ENCODE results near the gene PSMA6. TPM values are rescaled to one million over a fixed set of nuclear protein-coding genes. Genes with fewer than 3 reads are reported as not detected.
"Not testable (repeated sequence)": the region's sequence is repeated elsewhere in the genome, so short reads cannot be mapped to it uniquely, and the experiment has no call there.

PSMA6 gene
- polyA plus RNA-seq, 2 donors: 92.3 to 156 TPM

- H3K36me3 ChIP-seq (ENCODE audit: control insufficient read depth in 2 of 2, insufficient read depth in 2 of 2, low read length in 1 of 2): no peaks in the 10 kb centered on the region
- H3K4me1 ChIP-seq (ENCODE audit: control insufficient read depth in 2 of 2, insufficient read depth in 2 of 2, low read length in 1 of 2): peaks cover 0 to 6% of the 10 kb centered on the region in 2 donors
- H3K27me3 ChIP-seq (ENCODE audit: control insufficient read depth in 1 of 2, insufficient read depth in 2 of 2, low read length in 2 of 2): no peaks in the 10 kb centered on the region
- WGBS, 2 donors: 41 to 48% methylated on average over 5 of the region's 5 CpGs
- no peak overlapping the region for H3K4me3 ChIP-seq (ENCODE audit: low read depth in 1 of 2, low read length in 2 of 2)
- no peaks in the 10 kb centered on the region for H3K9me3 ChIP-seq (ENCODE audit: control insufficient read depth in 2 of 2, insufficient read depth in 1 of 2, low read depth in 1 of 2, low read length in 1 of 2)
- H3K27ac ChIP-seq (ENCODE audit: low read depth in 2 of 2, low read length in 1 of 2): peak overlapping the region; percentile 63 to 91
Observed at GRCh38 chr14:35355981-35356841, 64.0 kb downstream of the PSMA6 start.

GRCh38 chr14:35359655-35360054 is 67.5 kb downstream of the PSMA6 start:
- H3K4me3 ChIP-seq (ENCODE audit: low read depth in 1 of 2, low read length in 2 of 2); H3K36me3 ChIP-seq (ENCODE audit: control insufficient read depth in 2 of 2, insufficient read depth in 2 of 2, low read length in 1 of 2); H3K27ac ChIP-seq (ENCODE audit: low read depth in 2 of 2, low read length in 1 of 2); H3K27me3 ChIP-seq (ENCODE audit: control insufficient read depth in 1 of 2, insufficient read depth in 2 of 2, low read length in 2 of 2); H3K4me1 ChIP-seq (ENCODE audit: control insufficient read depth in 2 of 2, insufficient read depth in 2 of 2, low read length in 1 of 2); H3K9me3 ChIP-seq (ENCODE audit: control insufficient read depth in 2 of 2, insufficient read depth in 1 of 2, low read depth in 1 of 2, low read length in 1 of 2): not testable (repeated sequence)
- WGBS, 2 donors: 76 to 90% methylated on average over 7 of the region's 7 CpGs

GRCh38 chr14:35361141-35361480 is 68.9 kb downstream of the PSMA6 start:
- WGBS, 2 donors: 85% methylated on average over 8 of the region's 8 CpGs
- H3K9me3 ChIP-seq (ENCODE audit: control insufficient read depth in 2 of 2, insufficient read depth in 1 of 2, low read depth in 1 of 2, low read length in 1 of 2): no peaks in the 10 kb centered on the region
- peaks cover 2 to 12% of the 10 kb centered on the region in 2 donors for H3K4me1 ChIP-seq (ENCODE audit: control insufficient read depth in 2 of 2, insufficient read depth in 2 of 2, low read length in 1 of 2)
- H3K27me3 ChIP-seq (ENCODE audit: control insufficient read depth in 1 of 2, insufficient read depth in 2 of 2, low read length in 2 of 2): no peaks in the 10 kb centered on the region
- no peak overlapping the region for H3K4me3 ChIP-seq (ENCODE audit: low read depth in 1 of 2, low read length in 2 of 2)
- no peaks in the 10 kb centered on the region for H3K36me3 ChIP-seq (ENCODE audit: control insufficient read depth in 2 of 2, insufficient read depth in 2 of 2, low read length in 1 of 2)
- peak overlapping the region in 1 of 2 donors; percentile 8 for H3K27ac ChIP-seq (ENCODE audit: low read depth in 2 of 2, low read length in 1 of 2)

GRCh38 chr14:35362450-35362849 is 70.3 kb downstream of the PSMA6 start:
- Histone ChIP-seq H3K4me3 (ENCODE audit: low read depth in 1 of 2, low read length in 2 of 2) (no peak overlapping the region), H3K9me3 (ENCODE audit: control insufficient read depth in 2 of 2, insufficient read depth in 1 of 2, low read depth in 1 of 2, low read length in 1 of 2) (no peaks in the 10 kb centered on the region), H3K36me3 (ENCODE audit: control insufficient read depth in 2 of 2, insufficient read depth in 2 of 2, low read length in 1 of 2) (no peaks in the 10 kb centered on the region), H3K4me1 (ENCODE audit: control insufficient read depth in 2 of 2, insufficient read depth in 2 of 2, low read length in 1 of 2) (peaks cover 2 to 15% of the 10 kb centered on the region in 2 donors), H3K27me3 (ENCODE audit: control insufficient read depth in 1 of 2, insufficient read depth in 2 of 2, low read length in 2 of 2) (no peaks in the 10 kb centered on the region), H3K27ac (ENCODE audit: low read depth in 2 of 2, low read length in 1 of 2) (peak overlapping the region in 1 of 2 donors; percentile 36)
- 34 to 48% methylated on average over 3 of the region's 3 CpGs for WGBS, 2 donors

- Histone ChIP-seq H3K9me3 (ENCODE audit: control insufficient read depth in 2 of 2, insufficient read depth in 1 of 2, low read depth in 1 of 2, low read length in 1 of 2) (no peaks in the 10 kb centered on the region), H3K36me3 (ENCODE audit: control insufficient read depth in 2 of 2, insufficient read depth in 2 of 2, low read length in 1 of 2) (no peaks in the 10 kb centered on the region), H3K4me1 (ENCODE audit: control insufficient read depth in 2 of 2, insufficient read depth in 2 of 2, low read length in 1 of 2) (peaks cover 4 to 15% of the 10 kb centered on the region in 2 donors), H3K27ac (ENCODE audit: low read depth in 2 of 2, low read length in 1 of 2) (no peak overlapping the region), H3K27me3 (ENCODE audit: control insufficient read depth in 1 of 2, insufficient read depth in 2 of 2, low read length in 2 of 2) (no peaks in the 10 kb centered on the region), H3K4me3 (ENCODE audit: low read depth in 1 of 2, low read length in 2 of 2) (no peak overlapping the region)
- WGBS, 2 donors: 81 to 86% methylated on average over 25 of the region's 25 CpGs
Observed at GRCh38 chr14:35362911-35363374, 70.8 kb downstream of the PSMA6 start.

GRCh38 chr14:35365130-35366055 is 73.2 kb downstream of the PSMA6 start:
- H3K9me3 ChIP-seq (ENCODE audit: control insufficient read depth in 2 of 2, insufficient read depth in 1 of 2, low read depth in 1 of 2, low read length in 1 of 2): no peaks in the 10 kb centered on the region
- WGBS, 2 donors: 36 to 49% methylated on average over 13 of the region's 13 CpGs
- no peaks in the 10 kb centered on the region for H3K27me3 ChIP-seq (ENCODE audit: control insufficient read depth in 1 of 2, insufficient read depth in 2 of 2, low read length in 2 of 2)
- H3K27ac ChIP-seq (ENCODE audit: low read depth in 2 of 2, low read length in 1 of 2): peak overlapping the region; percentile 84 to 91
- no peak overlapping the region for H3K4me3 ChIP-seq (ENCODE audit: low read depth in 1 of 2, low read length in 2 of 2)
- peaks cover 4 to 24% of the 10 kb centered on the region in 2 donors for H3K4me1 ChIP-seq (ENCODE audit: control insufficient read depth in 2 of 2, insufficient read depth in 2 of 2, low read length in 1 of 2)
- H3K36me3 ChIP-seq (ENCODE audit: control insufficient read depth in 2 of 2, insufficient read depth in 2 of 2, low read length in 1 of 2): no peaks in the 10 kb centered on the region

GRCh38 chr14:35366056-35366451 is 73.9 kb downstream of the PSMA6 start:
- Histone ChIP-seq H3K27ac (ENCODE audit: low read depth in 2 of 2, low read length in 1 of 2) (peak overlapping the region; percentile 80 to 91), H3K4me3 (ENCODE audit: low read depth in 1 of 2, low read length in 2 of 2) (no peak overlapping the region), H3K27me3 (ENCODE audit: control insufficient read depth in 1 of 2, insufficient read depth in 2 of 2, low read length in 2 of 2) (no peaks in the 10 kb centered on the region), H3K9me3 (ENCODE audit: control insufficient read depth in 2 of 2, insufficient read depth in 1 of 2, low read depth in 1 of 2, low read length in 1 of 2) (no peaks in the 10 kb centered on the region), H3K36me3 (ENCODE audit: control insufficient read depth in 2 of 2, insufficient read depth in 2 of 2, low read length in 1 of 2) (no peaks in the 10 kb centered on the region), H3K4me1 (ENCODE audit: control insufficient read depth in 2 of 2, insufficient read depth in 2 of 2, low read length in 1 of 2) (peaks cover 4 to 24% of the 10 kb centered on the region in 2 donors)
- WGBS, 2 donors: 84 to 87% methylated on average over 12 of the region's 12 CpGs

GRCh38 chr14:35366521-35366976 is 74.4 kb downstream of the PSMA6 start:
- Histone ChIP-seq H3K4me3 (ENCODE audit: low read depth in 1 of 2, low read length in 2 of 2) (no peak overlapping the region), H3K27me3 (ENCODE audit: control insufficient read depth in 1 of 2, insufficient read depth in 2 of 2, low read length in 2 of 2) (no peaks in the 10 kb centered on the region), H3K9me3 (ENCODE audit: control insufficient read depth in 2 of 2, insufficient read depth in 1 of 2, low read depth in 1 of 2, low read length in 1 of 2) (no peaks in the 10 kb centered on the region), H3K4me1 (ENCODE audit: control insufficient read depth in 2 of 2, insufficient read depth in 2 of 2, low read length in 1 of 2) (peaks cover 4 to 24% of the 10 kb centered on the region in 2 donors), H3K36me3 (ENCODE audit: control insufficient read depth in 2 of 2, insufficient read depth in 2 of 2, low read length in 1 of 2) (no peaks in the 10 kb centered on the region), H3K27ac (ENCODE audit: low read depth in 2 of 2, low read length in 1 of 2) (peak overlapping the region in 1 of 2 donors; percentile 80)
- 87 to 90% methylated on average over 8 of the region's 8 CpGs for WGBS, 2 donors

GRCh38 chr14:35367056-35367372 is 74.8 kb downstream of the PSMA6 start:
- WGBS, 2 donors: 91 to 95% methylated on average over 5 of the region's 5 CpGs
- no peak overlapping the region for H3K4me3 ChIP-seq (ENCODE audit: low read depth in 1 of 2, low read length in 2 of 2)
- H3K27ac ChIP-seq (ENCODE audit: low read depth in 2 of 2, low read length in 1 of 2): peak overlapping the region in 1 of 2 donors; percentile 24
- no peaks in the 10 kb centered on the region for H3K27me3 ChIP-seq (ENCODE audit: control insufficient read depth in 1 of 2, insufficient read depth in 2 of 2, low read length in 2 of 2)
- no peaks in the 10 kb centered on the region for H3K9me3 ChIP-seq (ENCODE audit: control insufficient read depth in 2 of 2, insufficient read depth in 1 of 2, low read depth in 1 of 2, low read length in 1 of 2)
- no peaks in the 10 kb centered on the region for H3K36me3 ChIP-seq (ENCODE audit: control insufficient read depth in 2 of 2, insufficient read depth in 2 of 2, low read length in 1 of 2)
- H3K4me1 ChIP-seq (ENCODE audit: control insufficient read depth in 2 of 2, insufficient read depth in 2 of 2, low read length in 1 of 2): peaks cover 4 to 24% of the 10 kb centered on the region in 2 donors

All from esophagus (tissue), 2 donors.